Body of pancreas (tissue), 4 donors: ENCODE results near the gene AMPD3. TPM values are rescaled to one million over a fixed set of nuclear protein-coding genes. Genes with fewer than 3 reads are reported as not detected.

Experiments used
- ATAC-seq: fragments of 150-250 bp; one replicate; pipeline ENCODE4 v1.9.1; 2016
- DNase-seq, 4 donors: peaks; one replicate each; pipeline ENCODE4 v3.0.0-alpha.2; 2019
- H3K27ac ChIP-seq, 4 donors: fragments of 200-600 bp; sonication (generic); 1 replicate in 3 of 4; 2 replicates in 1 of 4; pipeline versions ENCODE4 v1.5.1 to v1.6.1; 2016 to 2019; ENCODE audit warnings: mild to moderate bottlenecking in 1 of 4, mixed read lengths in 1 of 4, moderate library complexity in 1 of 4
- H3K27me3 ChIP-seq, 2 donors: fragments of 200-600 bp; sonication (generic); one replicate each; pipeline ENCODE4 v1.6.0; 2016; ENCODE audit warnings: mild to moderate bottlenecking in 1 of 2
- H3K36me3 ChIP-seq, 2 donors: fragments of 200-600 bp; sonication (generic); replicated peaks in 1 of 2; 2 replicates each; pipeline ENCODE4 v1.5.1; 2016; ENCODE audit warnings: low read depth in 2 of 2; ENCODE audit not compliant: insufficient read depth in 1 of 2
- H3K4me1 ChIP-seq: fragments of 200-600 bp; sonication (generic); one replicate; pipeline ENCODE4 v1.6.0; 2016
- H3K4me3 ChIP-seq, 2 donors: fragments of 200-600 bp; sonication (generic); 1 replicate in 1 of 2; 2 replicates in 1 of 2; pipeline ENCODE4 v1.5.1; 2016 to 2019
- H3K9me3 ChIP-seq, 3 donors: fragments of 200-600 bp; sonication (generic); 1 replicate in 2 of 3; 2 replicates in 1 of 3; pipeline ENCODE4 v1.5.1; 2016
- POLR2A ChIP-seq, 3 donors: fragments of 450-650 bp; IDR thresholded peaks; one replicate each; pipeline ENCODE4 v1.6.1; 2016; ENCODE audit warnings: antibody characterized with exemption in 3 of 3, mild to moderate bottlenecking in 2 of 3
- WGBS, 2 donors: methylation state at CpG; one replicate each; pipeline ENCODE4 v1.1.5; 2017; 5-methylcytosine and 5-hydroxymethylcytosine counted together
- intact Hi-C: fragments of 100-400 bp; cut with DNase I; formaldehyde crosslinking; loops from one replicate; pipeline ENCODE4 v1.15.1; 2023
- total RNA-seq, 2 donors: library from RNA; depleted of rRNA; stranded (reverse); fragments of >200 nt; gene quantifications; one replicate each; pipeline ENCODE4 v1.1.0, GENCODE V29; 2016
- TF ChIP-seq, protein P1 (sequence below), 7 experiments: fragments of 450-650 bp in 4 of 7; fragments of 200-600 bp in 3 of 7; sonication (generic) in 3 of 7; IDR thresholded peaks; one replicate each; pipeline ENCODE4 v1.5.1; 2016 to 2019; ENCODE audit warnings: antibody characterized with exemption in 7 of 7

Gene AMPD3
- total RNA-seq, 2 donors from 2014 or later = 3.6 to 9.9 TPM

DNA sequence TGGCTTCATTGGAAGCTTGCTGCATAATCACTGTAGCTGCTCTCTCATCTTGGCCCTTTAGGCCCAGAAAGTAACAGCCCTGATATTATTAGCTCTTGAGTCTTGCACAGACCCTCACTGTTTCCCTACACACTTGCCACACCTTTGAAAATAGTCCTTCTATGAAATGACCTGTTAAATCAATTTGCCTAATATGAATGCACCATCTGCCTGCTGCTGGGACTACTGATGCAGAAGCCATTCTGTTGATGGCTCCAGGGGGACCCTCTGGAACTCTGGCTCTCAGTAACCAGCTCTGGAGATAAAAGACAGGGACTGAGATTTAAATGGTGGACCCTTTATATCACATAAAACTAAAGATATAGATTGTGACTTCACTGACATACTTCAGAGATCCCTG is 14.7 kb upstream of the AMPD3 start:
- H3K27ac ChIP-seq = no peak overlapping the region
- ATAC-seq = no peak
- TF ChIP-seq, protein P1, sequence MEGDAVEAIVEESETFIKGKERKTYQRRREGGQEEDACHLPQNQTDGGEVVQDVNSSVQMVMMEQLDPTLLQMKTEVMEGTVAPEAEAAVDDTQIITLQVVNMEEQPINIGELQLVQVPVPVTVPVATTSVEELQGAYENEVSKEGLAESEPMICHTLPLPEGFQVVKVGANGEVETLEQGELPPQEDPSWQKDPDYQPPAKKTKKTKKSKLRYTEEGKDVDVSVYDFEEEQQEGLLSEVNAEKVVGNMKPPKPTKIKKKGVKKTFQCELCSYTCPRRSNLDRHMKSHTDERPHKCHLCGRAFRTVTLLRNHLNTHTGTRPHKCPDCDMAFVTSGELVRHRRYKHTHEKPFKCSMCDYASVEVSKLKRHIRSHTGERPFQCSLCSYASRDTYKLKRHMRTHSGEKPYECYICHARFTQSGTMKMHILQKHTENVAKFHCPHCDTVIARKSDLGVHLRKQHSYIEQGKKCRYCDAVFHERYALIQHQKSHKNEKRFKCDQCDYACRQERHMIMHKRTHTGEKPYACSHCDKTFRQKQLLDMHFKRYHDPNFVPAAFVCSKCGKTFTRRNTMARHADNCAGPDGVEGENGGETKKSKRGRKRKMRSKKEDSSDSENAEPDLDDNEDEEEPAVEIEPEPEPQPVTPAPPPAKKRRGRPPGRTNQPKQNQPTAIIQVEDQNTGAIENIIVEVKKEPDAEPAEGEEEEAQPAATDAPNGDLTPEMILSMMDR (IDR thresholded peaks at IDR 0.05) = no peak
- TF ChIP-seq POLR2A (IDR thresholded peaks at IDR 0.05) = no peak
- intact Hi-C loops = no loop called here
- no peaks in the 10 kb centered on the region for H3K4me1 ChIP-seq
- no peaks in the 10 kb centered on the region for H3K9me3 ChIP-seq
- H3K36me3 ChIP-seq = no peaks in the 10 kb centered on the region
- H3K4me3 ChIP-seq = no peak overlapping the region
- no peaks in the 10 kb centered on the region for H3K27me3 ChIP-seq
- DNase-seq = no peak

DNA sequence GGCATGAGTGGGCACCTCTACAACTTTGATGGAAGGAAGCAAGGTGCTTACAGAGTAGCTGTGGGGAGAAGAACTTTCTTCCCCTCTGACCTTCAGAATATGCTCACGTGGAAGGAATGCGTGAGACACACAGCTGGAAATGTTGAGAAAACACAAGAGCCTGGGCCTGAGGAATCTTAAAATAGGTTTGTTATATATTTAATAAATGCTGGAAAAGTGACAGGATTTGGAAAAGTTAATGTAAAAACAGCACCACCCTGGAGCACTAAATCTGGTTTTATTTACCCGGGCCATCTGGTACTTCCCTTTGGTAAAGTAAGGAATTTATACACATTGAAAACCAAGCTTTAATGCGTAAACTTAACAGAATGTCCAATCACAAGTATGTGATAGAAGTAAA is 14.0 kb upstream of the AMPD3 start:
- no peak for TF ChIP-seq POLR2A (IDR thresholded peaks at IDR 0.05)
- TF ChIP-seq, protein P1 (IDR thresholded peaks at IDR 0.05) = no peak
- Histone ChIP-seq H3K9me3 (no peaks in the 10 kb centered on the region), H3K4me1 (no peaks in the 10 kb centered on the region), H3K27me3 (no peaks in the 10 kb centered on the region), H3K27ac (no peak overlapping the region), H3K36me3 (no peaks in the 10 kb centered on the region), H3K4me3 (no peak overlapping the region)
- intact Hi-C loops = no loop called here
- ATAC-seq (no peak), DNase-seq (no peak)
- WGBS, 2 donors = 93 to 95% methylated on average over 4 of the region's 4 CpGs

DNA sequence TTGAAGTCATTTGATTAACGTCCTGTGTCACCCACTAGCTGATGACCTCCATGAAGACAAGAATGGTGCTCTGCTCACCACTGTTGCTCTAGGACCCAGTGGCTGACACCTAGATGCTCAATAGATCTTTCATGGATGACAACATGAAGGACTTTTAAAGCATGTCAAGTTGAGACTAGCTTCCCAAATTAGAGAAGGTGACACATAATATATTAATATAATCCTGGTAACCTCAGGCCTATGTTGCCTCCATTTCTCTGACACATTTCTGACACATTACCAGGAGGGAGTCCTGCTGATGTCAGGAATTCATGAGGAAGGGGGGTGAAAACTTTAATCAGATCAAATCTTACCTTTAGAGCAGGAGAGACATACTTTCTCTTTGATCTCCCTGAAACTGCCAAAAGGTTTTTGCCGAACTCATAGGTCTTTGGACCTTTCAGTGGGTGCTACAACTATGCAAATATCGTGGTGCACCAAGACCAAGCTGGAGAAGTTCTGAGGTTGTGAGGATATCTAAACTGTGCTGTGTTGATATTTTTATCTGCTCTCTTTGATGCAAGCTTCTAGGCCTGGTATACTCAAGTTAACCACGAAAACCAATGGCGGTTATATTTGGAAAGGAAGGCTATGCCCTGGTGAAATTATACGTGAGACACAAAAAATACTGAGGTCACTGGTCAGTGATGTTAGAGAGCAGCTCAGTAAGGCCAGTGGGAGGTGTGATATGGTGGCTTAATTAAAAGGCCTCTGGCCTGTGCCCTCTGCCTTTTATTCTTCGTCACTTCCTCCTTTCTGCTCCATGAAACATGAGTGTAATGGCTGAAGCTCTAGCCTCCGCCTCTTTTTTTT is 13.2 kb upstream of the AMPD3 start:
- H3K27me3 ChIP-seq = no peaks in the 10 kb centered on the region
- 78 to 85% methylated on average over 8 of the region's 8 CpGs for WGBS, 2 donors
- no peak overlapping the region for H3K27ac ChIP-seq
- no peak for DNase-seq
- no peaks in the 10 kb centered on the region for H3K4me1 ChIP-seq
- no peaks in the 10 kb centered on the region for H3K36me3 ChIP-seq
- intact Hi-C loops = no loop called here
- no peaks in the 10 kb centered on the region for H3K9me3 ChIP-seq
- ATAC-seq = no peak
- H3K4me3 ChIP-seq = no peak overlapping the region
- TF ChIP-seq, protein P1 (IDR thresholded peaks at IDR 0.05) = no peak
- no peak for TF ChIP-seq POLR2A (IDR thresholded peaks at IDR 0.05)

DNA sequence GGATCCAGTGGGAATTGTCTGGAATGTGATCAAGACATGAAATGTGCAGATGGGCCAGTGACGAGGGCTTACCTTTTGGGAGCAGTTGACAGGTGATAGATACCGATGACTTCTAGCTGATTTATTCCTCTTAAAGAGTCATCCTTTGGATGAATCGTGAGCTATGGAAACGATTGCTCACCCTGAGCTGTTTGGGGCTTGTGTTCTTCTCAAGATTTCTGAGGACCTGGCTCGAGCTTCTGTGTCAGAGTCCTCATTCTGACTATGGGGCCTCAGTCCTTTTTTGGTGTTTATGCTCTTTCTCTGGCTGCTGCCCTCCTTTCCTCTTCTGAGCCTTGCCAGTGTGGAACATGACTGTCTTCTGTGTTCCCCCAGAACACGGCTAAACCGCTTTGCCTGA is 11.9 kb upstream of the AMPD3 start:
- DNase-seq = no peak
- H3K4me3 ChIP-seq = no peak overlapping the region
- 83 to 87% methylated on average over 7 of the region's 7 CpGs for WGBS, 2 donors
- no peaks in the 10 kb centered on the region for H3K27me3 ChIP-seq
- no peaks in the 10 kb centered on the region for H3K9me3 ChIP-seq
- ATAC-seq = no peak
- TF ChIP-seq, protein P1 (IDR thresholded peaks at IDR 0.05) = no peak
- TF ChIP-seq POLR2A (IDR thresholded peaks at IDR 0.05) = no peak
- no peak overlapping the region for H3K27ac ChIP-seq
- no peaks in the 10 kb centered on the region for H3K4me1 ChIP-seq
- H3K36me3 ChIP-seq = no peaks in the 10 kb centered on the region
- intact Hi-C loops = no loop called here

DNA sequence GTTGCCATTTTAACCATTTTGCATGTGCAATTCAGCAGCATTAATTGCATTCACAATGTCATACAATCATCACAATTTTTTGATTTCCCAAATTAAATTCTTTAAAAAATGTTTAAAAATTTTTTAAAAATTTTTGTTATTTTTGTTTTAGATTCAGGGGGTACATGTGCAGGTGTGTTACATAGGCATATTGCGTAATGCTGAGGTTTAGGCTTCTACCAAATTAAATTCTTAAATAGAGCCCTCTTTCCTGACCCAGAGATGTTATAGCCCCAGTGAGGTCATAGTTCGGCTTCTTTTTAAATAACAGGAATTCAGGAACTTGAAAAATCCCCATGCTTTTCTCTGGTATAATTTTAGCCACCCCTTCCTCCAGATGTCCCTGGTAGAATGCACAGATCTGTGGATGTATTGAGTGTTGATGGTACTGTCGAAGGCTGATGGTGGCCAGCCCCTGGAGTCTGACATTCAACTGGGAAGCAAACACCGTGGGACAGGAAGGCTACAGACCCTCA is 11.3 kb upstream of the AMPD3 start:
- no peak for ATAC-seq

More for the DNA sequence above, 11.3 kb upstream of the AMPD3 start:
- H3K9me3 ChIP-seq = no peaks in the 10 kb centered on the region
- TF ChIP-seq, protein P1 (IDR thresholded peaks at IDR 0.05) = no peak
- no peaks in the 10 kb centered on the region for H3K4me1 ChIP-seq
- no peak overlapping the region for H3K27ac ChIP-seq
- no peak for DNase-seq
- no peak overlapping the region for H3K4me3 ChIP-seq
- H3K36me3 ChIP-seq = no peaks in the 10 kb centered on the region
- 64 to 82% methylated on average over 4 of the region's 4 CpGs for WGBS, 2 donors
- H3K27me3 ChIP-seq = no peaks in the 10 kb centered on the region
- intact Hi-C loops = no loop called here
